Measurements from ENCODE around the gene MGA. TPM values are rescaled to one million over a fixed set of nuclear protein-coding genes. Genes with fewer than 3 reads are reported as not detected.

The MGA gene
- total and polyA plus RNA-seq, 2 of the 8 experiments (the other 6 are each of a cell fraction or from before 2014, with no cell fraction given): 7.6 to 53.2 TPM

GRCh38 chr15:41780727-41781126 lies 120.5 kb downstream of the MGA start:
- Histone ChIP-seq H3K14ac (ENCODE audit: insufficient read length) (no peak overlapping the region), H4K5ac (ENCODE audit: insufficient read length, low read depth, low read length) (no peak overlapping the region), H3K4me3 (ENCODE audit: extremely low read depth in 1 of 4, insufficient read depth in 2 of 4, low read depth in 3 of 4, low read length in 4 of 4) (no peak overlapping the region), H3K79me2 (ENCODE audit: control insufficient read depth in 1 of 2, insufficient read depth in 2 of 2, low read length in 2 of 2) (peaks cover 0 to 15% of the 10 kb centered on the region in 2 experiments; a peak in 2 of 4 replicates), H3K27ac (ENCODE audit: low read depth, low read length) (no peak overlapping the region), H3K23me2 (ENCODE audit: low read depth, low read length) (no peaks in the 10 kb centered on the region; the same call in 1 of the 2 replicates), H3K18ac (ENCODE audit: extremely low read depth, low read length) (no peak overlapping the region), H2AFZ (ENCODE audit: low read length) (no peak overlapping the region), H3K27me3 (replicated peaks in 1 of 4; ENCODE audit: control insufficient read depth in 3 of 4, extremely low read depth in 1 of 4, insufficient read depth in 3 of 4, low read length in 3 of 4) (no peaks in the 10 kb centered on the region), H2BK12ac (ENCODE audit: low read depth, low read length) (no peak overlapping the region), H3K79me1 (ENCODE audit: low read depth, low read length) (no peaks in the 10 kb centered on the region; the same call in 1 of the 2 replicates), H2BK5ac (ENCODE audit: low read depth, low read length) (no peak overlapping the region), H4K20me1 (replicated peaks in 1 of 2; ENCODE audit: control insufficient read depth in 1 of 2, insufficient read depth in 2 of 2, low read length in 2 of 2) (no peaks in the 10 kb centered on the region), H3K9ac (replicated peaks in 1 of 4; ENCODE audit: extremely low read depth in 1 of 4, low read depth in 3 of 4, low read length in 3 of 4) (no peak overlapping the region), H4K91ac (replicated peaks; ENCODE audit: insufficient read length, low read length) (no peak overlapping the region), H3K4me1 (replicated peaks in 1 of 4; ENCODE audit: control insufficient read depth in 3 of 4, insufficient read depth in 4 of 4, low read length in 3 of 4) (peaks cover 2 to 22% (median 5%) of the 10 kb centered on the region in 4 experiments; a peak in 4 of 7 replicates), H3K56ac (replicated peaks; ENCODE audit: insufficient read length, low read depth, low read length) (no peak overlapping the region), H3K36me3 (ENCODE audit: control insufficient read depth in 2 of 4, insufficient read depth in 4 of 4, low read length in 3 of 4) (no peaks in the 10 kb centered on the region), H2BK20ac (ENCODE audit: low read length) (no peak overlapping the region), H2BK15ac (ENCODE audit: low read length) (no peak overlapping the region), H4K8ac (ENCODE audit: extremely low read depth, insufficient read depth, low read length) (no peak overlapping the region), H3K4ac (replicated peaks; ENCODE audit: insufficient read length, low read depth, low read length) (no peak overlapping the region), H2BK120ac (replicated peaks; ENCODE audit: low read depth, low read length) (no peak overlapping the region), H3K4me2 (ENCODE audit: insufficient read depth in 1 of 2, low read depth in 2 of 2, low read length in 2 of 2) (no peak overlapping the region), H3K9me3 (ENCODE audit: insufficient read depth in 2 of 2, low read depth in 1 of 2, low read length in 1 of 2) (no peaks in the 10 kb centered on the region), H3K23ac (ENCODE audit: insufficient read length) (no peak overlapping the region), H2AK5ac (ENCODE audit: low read depth, low read length) (no peak overlapping the region)
- 89% methylated on average over 1 of the region's 1 CpG; no CpG with 5 or more reads in 1 of the 2 experiments for WGBS, 2 experiments (ENCODE audit: extremely low coverage in 1 of 2, insufficient coverage in 1 of 2, insufficient read length in 1 of 2, insufficient replicate concordance in 2 of 2, low coverage in 1 of 2, low lambda C conversion rate in 2 of 2, missing lambda C conversion rate in 1 of 2)
- DNase-seq (ENCODE audit: low read depth in 1 of 2, low spot score in 2 of 2) (no peak), FAIRE-seq (no peak)
- ChIA-PET CTCF (ENCODE audit: partially characterized antibody) (interaction anchor here (0.6 to 1.7 kb wide), 8 partner anchors 9 to 364 kb away, joined by 3 to 5 read pairs (median 4); no protein-coding TSS in a partner anchor), POLR2A (ENCODE audit: partially characterized antibody) (interaction anchor here (0.7 to 1.6 kb wide), 2 partner anchors 11 to 81 kb away, joined by 3 read pairs; no protein-coding TSS in a partner anchor)
- TF ChIP-seq KDM5A (IDR thresholded peaks at IDR 0.05; ENCODE audit: low read length): no peak
- no peak for TF ChIP-seq ATF2 (IDR thresholded peaks at IDR 0.05; ENCODE audit: low read length)
- no peak for TF ChIP-seq BRCA1 (IDR thresholded peaks at IDR 0.05; ENCODE audit: low read depth, low read length)
- no peak for TF ChIP-seq TAF1 (IDR thresholded peaks at IDR 0.05; ENCODE audit: low read depth, low read length)
- TF ChIP-seq TAF7 (optimal IDR thresholded peaks at IDR 0.05; ENCODE audit: borderline replicate concordance, low read depth, low read length): no peak
- TF ChIP-seq SIRT6 (IDR thresholded peaks at IDR 0.05; ENCODE audit: low read length): no peak
- TF ChIP-seq CREB1 (IDR thresholded peaks at IDR 0.05): no peak
- TF ChIP-seq ASH2L (IDR thresholded peaks at IDR 0.05; ENCODE audit: low read length): no peak
- no peak for TF ChIP-seq NANOG (IDR thresholded peaks at IDR 0.05; ENCODE audit: insufficient read depth, low read depth, low read length, poor library complexity, severe bottlenecking)
- no peak for TF ChIP-seq EP300 (IDR thresholded peaks at IDR 0.05; ENCODE audit: borderline replicate concordance in 1 of 2, low read depth in 2 of 2, low read length in 2 of 2)
- no peak for TF ChIP-seq SRF (IDR thresholded peaks at IDR 0.05; ENCODE audit: low read depth, low read length)
- no peak for TF ChIP-seq MAFK (IDR thresholded peaks at IDR 0.05; ENCODE audit: low read depth, low read length)
- TF ChIP-seq RXRA (IDR thresholded peaks at IDR 0.05; ENCODE audit: insufficient read depth, low read depth, low read length): no peak

Data from H1 (cell line).